Esophagus muscularis mucosa (tissue), 4 donors: ENCODE data around the gene ZNF560. TPM values are rescaled to one million over a fixed set of nuclear protein-coding genes. Genes with fewer than 3 reads are reported as not detected.
"Not testable (repeated sequence)": the region's sequence is repeated elsewhere in the genome, so short reads cannot be mapped to it uniquely, and the experiment has no call there.

Source experiments
- DNase-seq: peaks from one replicate; pipeline ENCODE4 v3.0.0-alpha.2; 2017; ENCODE audit errors: extremely low spot score
- H3K27ac ChIP-seq, 4 donors: fragments of 200-600 bp; sonication (generic); replicated peaks in 1 of 4; 1 replicate in 3 of 4; 2 replicates in 1 of 4; pipeline ENCODE4 v1.5.1; 2016 to 2019; ENCODE audit warnings: mild to moderate bottlenecking in 1 of 4
- H3K27me3 ChIP-seq, 4 donors: fragments of 200-600 bp; sonication (generic); one replicate each; pipeline versions ENCODE4 v1.5.1 to v1.6.0; 2016 to 2019
- H3K36me3 ChIP-seq, 4 donors: fragments of 200-600 bp; sonication (generic); one replicate each; pipeline ENCODE4 v1.5.1; 2016 to 2019
- H3K4me1 ChIP-seq, 4 donors: fragments of 200-600 bp; sonication (generic); one replicate each; pipeline ENCODE4 v1.5.1; 2016 to 2019
- H3K4me3 ChIP-seq, 4 donors: fragments of 200-600 bp; sonication (generic); 1 replicate in 2 of 4; 2 replicates in 2 of 4; pipeline ENCODE4 v1.5.1; 2016 to 2019; ENCODE audit warnings: mild to moderate bottlenecking in 4 of 4, moderate library complexity in 1 of 4
- H3K9me3 ChIP-seq, 4 donors: fragments of 200-600 bp; sonication (generic); 1 replicate in 3 of 4; 2 replicates in 1 of 4; pipeline ENCODE4 v1.5.1; 2016 to 2019
- EP300 ChIP-seq: sonication (generic); formaldehyde crosslinking; IDR thresholded peaks from one replicate; pipeline ENCODE4 v1.6.1; 2017; ENCODE audit warnings: antibody characterized with exemption
- POLR2A ChIP-seq: fragments of 450-650 bp; IDR thresholded peaks from one replicate; pipeline ENCODE4 v1.6.1; 2017; ENCODE audit warnings: antibody characterized with exemption, moderate library complexity, mild to moderate bottlenecking, low read depth
- POLR2AphosphoS5 ChIP-seq, 2 donors: sonication (generic); formaldehyde crosslinking; IDR thresholded peaks; one replicate each; pipeline ENCODE4 v1.6.1; 2017; ENCODE audit warnings: antibody characterized with exemption in 2 of 2
- WGBS: methylation state at CpG from one replicate; pipeline ENCODE4 v1.1.5; 2018; 5-methylcytosine and 5-hydroxymethylcytosine counted together
- intact Hi-C: fragments of 100-400 bp; cut with DNase I; formaldehyde crosslinking; loops from one replicate; pipeline ENCODE4 v1.15.1; 2023
- total RNA-seq, 4 donors: library from RNA; depleted of rRNA; stranded (reverse); fragments of >200 nt; gene quantifications; one replicate each; pipeline versions ENCODE4 v1.1.0 to v1.2.1, GENCODE V29; 2016
- TF ChIP-seq, protein P1 (sequence below), 3 experiments: fragments of 200-600 bp in 2 of 3; fragments of 450-650 bp in 1 of 3; sonication (generic) in 2 of 3; IDR thresholded peaks; one replicate each; pipeline ENCODE4 v1.5.1; 2017 to 2019; ENCODE audit warnings: antibody characterized with exemption in 3 of 3, mild to moderate bottlenecking in 2 of 3, moderate library complexity in 1 of 3

Gene ZNF560
- total RNA-seq = not detected

DNA sequence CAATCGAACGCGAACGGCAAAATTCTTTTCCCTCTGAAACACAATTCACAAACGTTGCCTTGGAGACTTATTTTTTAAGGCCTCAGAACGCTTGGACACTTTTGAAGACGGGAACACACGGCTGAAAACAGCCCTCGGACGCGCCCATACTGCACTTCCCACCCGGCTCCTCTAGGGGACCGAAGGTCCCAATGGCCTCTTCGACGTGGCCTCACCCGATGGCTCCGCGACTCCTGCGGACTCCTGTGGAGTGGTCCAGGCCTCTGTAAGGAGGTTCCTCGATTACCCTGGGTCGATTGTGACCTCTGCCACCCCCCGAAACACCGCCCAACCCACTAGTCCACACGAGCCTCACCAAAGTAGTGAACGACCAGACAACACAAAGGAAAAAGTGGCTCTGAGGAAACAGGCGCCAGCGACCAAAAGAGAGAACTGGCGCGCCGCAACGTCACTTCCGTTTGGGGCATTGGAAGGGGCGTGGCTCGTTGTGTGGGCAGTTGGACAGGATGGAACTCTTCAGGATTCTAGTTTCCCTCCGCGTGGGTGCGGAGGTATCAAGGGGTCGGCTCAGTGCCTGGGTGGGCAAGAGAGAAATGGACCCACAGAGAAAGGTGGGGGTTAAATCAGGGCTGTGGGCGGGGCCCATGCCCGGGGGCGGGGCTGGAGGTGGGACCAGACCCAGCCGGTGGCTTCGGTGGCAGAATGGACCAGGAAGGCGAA lies at the start of gene ZNF560:
ZNF560 (minus strand) TSS at position 434 of the 720 bp plus-strand sequence. CDS start 23,303 bp downstream, outside the sequence.
- intact Hi-C loops = no loop called here
- no peak for DNase-seq
- TF ChIP-seq POLR2A (no peak), POLR2AphosphoS5 (IDR thresholded peaks at IDR 0.05) (no peak)
- peaks cover 0 to 31% (median 3%) of the 10 kb centered on the region in 4 donors for H3K27me3 ChIP-seq
- H3K4me1 ChIP-seq = no peaks in the 10 kb centered on the region
- H3K27ac ChIP-seq = no peak within 1 kb of the TSS
- WGBS = 3% methylated on average over 34 of the region's 44 CpGs
- H3K4me3 ChIP-seq = no peak within 1 kb of the TSS
- H3K9me3 ChIP-seq = peaks cover 0 to 78% (median 73%) of the 10 kb centered on the region in 4 donors
- H3K36me3 ChIP-seq = no peaks in the 10 kb centered on the region

DNA sequence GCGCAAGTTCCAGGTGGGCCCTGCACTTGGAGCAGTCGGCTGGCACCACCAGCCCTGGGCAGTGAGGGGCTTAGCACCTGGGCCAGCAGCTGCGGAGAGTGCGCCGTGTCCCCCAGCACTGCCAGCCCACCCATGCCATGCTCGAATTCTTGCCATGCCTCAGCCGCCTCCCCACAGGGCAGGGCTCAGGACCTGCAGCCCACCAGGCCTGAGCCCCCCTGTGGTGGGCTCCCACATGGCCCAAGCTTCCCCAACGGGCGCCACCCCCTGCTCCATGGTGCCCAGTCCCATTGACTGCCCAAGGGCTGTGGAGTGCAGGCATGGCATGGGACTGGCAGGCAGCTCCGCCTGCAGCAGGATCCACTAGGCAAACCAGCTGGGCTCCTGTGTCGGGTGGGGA lies 49.5 kb upstream of the ZNF560 start:
- TF ChIP-seq, protein P1, sequence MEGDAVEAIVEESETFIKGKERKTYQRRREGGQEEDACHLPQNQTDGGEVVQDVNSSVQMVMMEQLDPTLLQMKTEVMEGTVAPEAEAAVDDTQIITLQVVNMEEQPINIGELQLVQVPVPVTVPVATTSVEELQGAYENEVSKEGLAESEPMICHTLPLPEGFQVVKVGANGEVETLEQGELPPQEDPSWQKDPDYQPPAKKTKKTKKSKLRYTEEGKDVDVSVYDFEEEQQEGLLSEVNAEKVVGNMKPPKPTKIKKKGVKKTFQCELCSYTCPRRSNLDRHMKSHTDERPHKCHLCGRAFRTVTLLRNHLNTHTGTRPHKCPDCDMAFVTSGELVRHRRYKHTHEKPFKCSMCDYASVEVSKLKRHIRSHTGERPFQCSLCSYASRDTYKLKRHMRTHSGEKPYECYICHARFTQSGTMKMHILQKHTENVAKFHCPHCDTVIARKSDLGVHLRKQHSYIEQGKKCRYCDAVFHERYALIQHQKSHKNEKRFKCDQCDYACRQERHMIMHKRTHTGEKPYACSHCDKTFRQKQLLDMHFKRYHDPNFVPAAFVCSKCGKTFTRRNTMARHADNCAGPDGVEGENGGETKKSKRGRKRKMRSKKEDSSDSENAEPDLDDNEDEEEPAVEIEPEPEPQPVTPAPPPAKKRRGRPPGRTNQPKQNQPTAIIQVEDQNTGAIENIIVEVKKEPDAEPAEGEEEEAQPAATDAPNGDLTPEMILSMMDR (IDR thresholded peaks at IDR 0.05) = no peak
- TF ChIP-seq POLR2AphosphoS5 (IDR thresholded peaks at IDR 0.05) (no peak), EP300 (no peak), POLR2A (no peak)

DNA sequence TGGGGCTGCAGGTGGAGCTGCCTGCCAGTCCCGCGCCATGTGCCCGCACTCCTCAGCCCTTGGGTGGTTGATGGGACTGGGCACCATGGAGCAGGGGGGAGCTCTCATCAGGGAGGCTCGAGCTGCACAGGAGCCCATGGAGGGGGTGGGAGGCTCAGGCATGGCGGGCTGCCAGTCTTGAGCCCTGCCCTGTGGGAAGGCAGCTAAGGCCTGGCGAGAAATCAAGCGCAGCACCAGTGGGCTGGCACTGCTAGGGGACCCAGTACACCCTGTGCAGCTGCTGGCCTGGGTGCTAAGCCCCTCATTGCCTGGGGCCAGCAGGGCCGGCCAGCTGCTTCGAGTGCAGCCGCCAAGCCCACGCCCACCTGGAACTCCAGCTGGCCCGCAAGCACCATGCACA lies 42.9 kb upstream of the ZNF560 start:
- WGBS = 87% methylated on average over 3 of the region's 12 CpGs
- H3K27me3 ChIP-seq, DNase-seq, H3K27ac ChIP-seq, H3K9me3 ChIP-seq, intact Hi-C loops, H3K36me3 ChIP-seq, H3K4me3 ChIP-seq: not testable (repeated sequence)
- H3K4me1 ChIP-seq = peaks cover 14 to 25% (median 20%) of the 10 kb centered on the region in 4 donors

More for the DNA sequence above, 49.5 kb upstream of the ZNF560 start:
- Histone ChIP-seq H3K9me3 (peaks cover 0 to 12% (median 3%) of the 10 kb centered on the region in 4 donors), H3K4me3 (no peak overlapping the region), H3K27me3 (no peaks in the 10 kb centered on the region), H3K4me1 (no peaks in the 10 kb centered on the region), H3K36me3 (no peaks in the 10 kb centered on the region), H3K27ac (no peak overlapping the region)
- intact Hi-C loops = no loop called here
- no peak for DNase-seq
- 100% methylated on average over 4 of the region's 11 CpGs for WGBS

DNA sequence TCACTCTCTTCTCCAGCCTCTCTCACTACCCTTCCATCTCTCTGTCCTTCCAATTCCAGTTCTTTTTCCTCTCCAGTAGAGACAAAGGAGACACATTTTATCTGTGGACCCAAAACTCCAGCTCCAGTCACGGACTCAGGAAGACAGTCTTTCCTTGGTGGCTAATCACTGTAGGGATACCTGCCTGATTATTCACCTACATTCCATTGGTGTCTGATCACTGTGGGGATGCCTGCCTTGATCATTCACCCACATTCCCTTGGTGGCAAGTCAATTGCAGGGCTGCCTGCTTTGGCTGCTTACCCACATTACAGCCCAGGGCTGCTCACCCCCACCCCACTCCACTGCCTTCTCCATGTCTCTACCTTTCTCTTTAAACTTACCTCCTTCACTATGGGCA lies 41.5 kb upstream of the ZNF560 start:
- not testable (repeated sequence) for H3K27ac ChIP-seq, DNase-seq, H3K27me3 ChIP-seq, H3K4me3 ChIP-seq
- Histone ChIP-seq H3K9me3 (peaks cover 0 to 11% (median 9%) of the 10 kb centered on the region in 4 donors), H3K36me3 (peaks cover 14 to 20% (median 19%) of the 10 kb centered on the region in 4 donors), H3K4me1 (peaks cover 14 to 26% (median 20%) of the 10 kb centered on the region in 4 donors)
- 90% methylated on average over 1 of the region's 1 CpG for WGBS
- intact Hi-C loops = loop anchor here (10.0 kb wide), 2 partner anchors 45 to 215 kb away; partner anchors contain the start of genes ZNF121 and ZNF559

DNA sequence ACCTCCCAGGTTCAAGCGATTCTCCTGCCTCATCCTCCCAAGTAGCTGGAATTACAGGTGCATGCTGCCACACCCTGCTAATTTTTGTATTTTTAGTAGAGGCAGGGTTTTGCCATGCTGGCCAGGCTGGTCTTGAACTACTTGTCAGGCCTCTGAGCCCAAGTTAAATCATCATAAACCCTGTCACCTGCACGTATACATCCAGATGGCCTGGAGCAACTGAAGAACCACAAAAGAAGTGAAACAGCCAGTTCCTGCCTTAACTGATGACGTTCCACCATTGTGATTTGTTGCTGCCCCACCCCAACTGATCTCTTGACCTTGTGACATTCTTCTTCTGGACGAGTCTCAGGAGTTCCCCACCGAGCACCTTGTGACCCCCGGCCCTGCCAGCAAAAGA lies 40.8 kb upstream of the ZNF560 start:
- WGBS = 83% methylated on average over 6 of the region's 6 CpGs
- DNase-seq, H3K27me3 ChIP-seq: not testable (repeated sequence)
- Histone ChIP-seq H3K4me1 (peaks cover 14 to 26% (median 20%) of the 10 kb centered on the region in 4 donors), H3K4me3 (peak overlapping the region; percentile 67 to 87 (median 78)), H3K9me3 (peaks cover 0 to 18% (median 16%) of the 10 kb centered on the region in 4 donors), H3K36me3 (peaks cover 21 to 27% (median 27%) of the 10 kb centered on the region in 4 donors), H3K27ac (peak overlapping the region; percentile 90 to 96 (median 94))
- intact Hi-C loops = loop anchor here (10.0 kb wide), 2 partner anchors 46 to 214 kb away; partner anchors contain the start of genes ZNF121 and ZNF559

DNA sequence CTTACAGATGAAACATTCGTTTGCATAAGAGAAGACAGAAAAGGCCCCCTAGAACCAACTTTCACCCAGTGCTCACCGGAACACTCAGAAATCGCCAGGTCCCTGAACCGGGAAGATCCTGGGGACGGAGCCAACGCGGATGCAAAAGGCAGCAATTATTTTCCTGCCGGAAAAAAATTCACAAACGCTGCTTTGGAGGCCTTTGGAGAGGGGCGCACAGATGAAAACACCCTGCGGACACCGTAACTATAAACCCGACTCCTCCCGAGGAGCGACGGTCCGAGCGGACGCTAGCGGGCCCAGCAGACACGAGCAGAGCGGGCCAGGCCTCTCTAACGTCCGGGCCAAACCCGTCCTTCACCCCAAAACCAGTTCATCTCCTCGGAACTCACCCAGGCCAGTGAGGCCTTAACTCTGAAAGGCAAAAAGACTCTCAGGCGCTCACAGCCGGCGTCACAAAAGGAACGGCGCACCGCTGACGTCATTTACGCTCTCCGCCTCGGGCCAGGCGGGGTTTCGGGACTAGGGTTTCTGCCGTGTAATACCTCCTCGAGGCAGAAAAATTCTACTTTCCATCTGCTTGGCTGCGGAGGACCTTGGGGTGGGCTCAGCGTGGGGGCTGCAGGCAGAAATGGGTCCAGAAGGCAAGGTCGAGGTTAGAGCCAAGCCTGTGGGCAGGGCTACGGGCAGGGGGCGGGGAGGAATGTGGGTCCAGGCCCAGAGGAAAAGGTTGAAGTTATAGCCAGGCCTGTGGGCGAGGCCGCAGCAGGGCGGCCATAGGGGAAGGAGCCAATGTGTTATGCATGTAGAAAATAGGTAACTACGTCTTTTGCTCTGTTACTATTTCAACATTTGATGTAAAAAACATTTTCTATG lies 40.0 kb upstream of the ZNF560 start, which contains the start of gene ZNF426:
ZNF426 (minus strand) TSS at position 463 of the 876 bp plus-strand sequence. CDS start 2,413 bp downstream, outside the sequence.
- Histone ChIP-seq H3K9me3 (peaks cover 0 to 26% (median 24%) of the 10 kb centered on the region in 4 donors), H3K4me1 (peaks cover 14 to 26% (median 20%) of the 10 kb centered on the region in 4 donors), H3K4me3 (peak within 1 kb of the TSS; percentile 67 to 87 (median 78)), H3K36me3 (peaks cover 28 to 35% (median 34%) of the 10 kb centered on the region in 4 donors), H3K27me3 (no peaks in the 10 kb centered on the region), H3K27ac (peak within 1 kb of the TSS; percentile 90 to 96 (median 94))
- no peak for TF ChIP-seq EP300
- TF ChIP-seq, protein P1 (IDR thresholded peaks at IDR 0.05) = no peak
- TF ChIP-seq POLR2AphosphoS5 (IDR thresholded peaks at IDR 0.05) = peak; percentile 82 to 85
- 3% methylated on average over 31 of the region's 49 CpGs for WGBS
- DNase-seq = peak; percentile 94
- intact Hi-C loops = loop anchor here (10.0 kb wide), 2 partner anchors 46 to 214 kb away; partner anchors contain the start of genes ZNF121 and ZNF559
